HG03558 (cell line): Measurements from ENCODE around the gene DNTTIP2.
"Not testable (repeated sequence)": the region's sequence is repeated elsewhere in the genome, so short reads cannot be mapped to it uniquely, and the experiment has no call there.

ENCODE experiments used
- ATAC-seq: cut with Tn5 transposase; IDR thresholded peaks from one replicate; pipeline ENCODE4 v1.9.1; 2021; ENCODE audit warnings: moderate number of reproducible peaks; ENCODE audit not compliant: unreplicated experiment; ENCODE audit errors: extremely low read depth

Gene DNTTIP2, protein sequence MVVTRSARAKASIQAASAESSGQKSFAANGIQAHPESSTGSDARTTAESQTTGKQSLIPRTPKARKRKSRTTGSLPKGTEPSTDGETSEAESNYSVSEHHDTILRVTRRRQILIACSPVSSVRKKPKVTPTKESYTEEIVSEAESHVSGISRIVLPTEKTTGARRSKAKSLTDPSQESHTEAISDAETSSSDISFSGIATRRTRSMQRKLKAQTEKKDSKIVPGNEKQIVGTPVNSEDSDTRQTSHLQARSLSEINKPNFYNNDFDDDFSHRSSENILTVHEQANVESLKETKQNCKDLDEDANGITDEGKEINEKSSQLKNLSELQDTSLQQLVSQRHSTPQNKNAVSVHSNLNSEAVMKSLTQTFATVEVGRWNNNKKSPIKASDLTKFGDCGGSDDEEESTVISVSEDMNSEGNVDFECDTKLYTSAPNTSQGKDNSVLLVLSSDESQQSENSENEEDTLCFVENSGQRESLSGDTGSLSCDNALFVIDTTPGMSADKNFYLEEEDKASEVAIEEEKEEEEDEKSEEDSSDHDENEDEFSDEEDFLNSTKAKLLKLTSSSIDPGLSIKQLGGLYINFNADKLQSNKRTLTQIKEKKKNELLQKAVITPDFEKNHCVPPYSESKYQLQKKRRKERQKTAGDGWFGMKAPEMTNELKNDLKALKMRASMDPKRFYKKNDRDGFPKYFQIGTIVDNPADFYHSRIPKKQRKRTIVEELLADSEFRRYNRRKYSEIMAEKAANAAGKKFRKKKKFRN

DNA sequence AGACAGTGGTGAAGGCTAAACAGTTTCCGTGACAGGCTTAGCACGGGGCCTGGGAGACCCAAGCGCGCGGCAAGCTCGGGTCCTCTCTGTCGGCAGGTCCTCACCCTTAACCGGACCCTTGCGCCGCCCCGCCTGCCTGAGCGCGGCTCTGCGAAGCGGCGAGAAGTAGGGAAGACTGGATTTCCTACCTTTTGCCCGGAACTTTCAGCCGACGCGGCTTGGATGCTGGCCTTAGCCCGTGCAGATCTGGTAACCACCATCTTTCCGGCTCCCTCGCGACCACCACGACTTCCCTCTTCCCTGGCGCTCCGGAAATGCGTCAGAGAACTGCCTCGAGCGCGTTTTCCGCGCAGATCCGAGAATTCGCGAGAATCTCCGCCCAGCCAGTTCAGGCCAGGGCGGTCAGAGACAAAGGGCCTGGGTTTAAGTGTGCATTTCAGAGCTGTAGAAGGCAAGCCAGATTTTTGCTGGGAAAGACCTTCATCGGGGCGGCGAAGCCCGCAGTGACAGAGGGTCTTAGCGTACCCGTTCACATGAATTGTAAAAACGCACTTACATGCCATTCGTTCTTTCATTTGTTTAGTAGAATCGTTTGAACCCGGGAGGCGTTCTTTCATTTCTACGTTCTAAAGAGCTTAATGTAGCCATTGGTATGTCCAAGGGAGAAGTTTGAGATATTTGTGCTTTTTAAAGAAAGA lies at the start of gene DNTTIP2:
Gene DNTTIP2 (minus strand): TSS at position 318 of the 698 bp plus-strand sequence. CDS start 58 bp downstream, at position 260.
- ATAC-seq = peak; percentile 93

DNA sequence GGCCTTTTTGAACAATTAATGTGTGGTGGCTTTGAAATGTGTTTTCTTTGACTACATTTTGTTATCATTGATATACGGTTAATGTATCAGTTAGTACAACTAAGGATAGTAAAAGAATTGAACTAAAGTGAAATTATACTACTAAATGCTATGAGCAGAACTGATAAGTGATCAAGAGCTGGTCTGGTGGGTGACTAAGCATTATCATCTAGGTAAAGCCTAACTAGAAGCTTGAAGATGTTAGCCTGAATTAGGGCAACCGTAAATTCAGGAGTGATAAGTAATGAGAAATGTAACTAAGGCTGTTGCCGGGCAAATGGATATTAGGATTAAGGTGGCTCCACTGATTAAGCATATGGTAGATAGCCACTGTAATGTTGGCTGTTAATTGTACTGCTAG lies 46.2 kb upstream of the DNTTIP2 start:
- no peak for ATAC-seq

DNA sequence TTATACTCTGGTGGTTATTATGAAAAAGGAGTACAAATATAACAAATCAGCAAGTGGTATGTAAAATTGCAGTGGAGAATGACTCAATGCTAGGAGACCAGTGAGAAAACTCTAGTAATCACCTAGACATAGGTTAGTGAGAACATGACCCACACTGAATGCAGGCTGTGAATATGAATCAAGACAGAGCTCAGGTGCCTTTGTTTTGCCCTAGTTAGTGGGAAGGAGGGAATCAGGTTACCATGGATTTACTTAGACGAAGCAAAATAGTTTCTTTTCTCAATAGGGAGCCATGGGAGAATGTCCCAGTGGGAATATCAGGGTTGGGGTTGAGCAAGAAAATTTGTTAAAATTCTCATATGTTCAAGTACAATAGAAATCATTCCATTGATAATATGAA lies 40.8 kb upstream of the DNTTIP2 start:
- no peak for ATAC-seq

DNA sequence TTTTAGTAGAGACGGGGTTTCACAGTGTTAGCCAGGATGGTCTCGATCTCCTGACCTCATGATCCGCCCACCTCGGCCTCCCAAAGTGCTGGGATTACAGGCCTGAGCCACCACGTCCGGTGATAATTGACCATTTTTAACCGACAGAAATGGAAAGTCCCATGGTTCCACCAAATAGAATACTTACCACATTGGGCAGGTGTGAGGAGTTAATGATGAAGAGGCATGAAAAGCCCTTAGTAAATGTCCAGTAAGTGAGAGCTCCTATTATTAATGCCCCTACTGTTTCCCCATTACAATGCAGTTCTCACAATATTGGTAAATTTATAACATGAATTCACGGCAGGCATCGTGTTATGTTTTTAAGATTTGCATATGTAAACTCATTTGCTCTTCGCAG lies 38.3 kb upstream of the DNTTIP2 start:
- no peak for ATAC-seq

DNA sequence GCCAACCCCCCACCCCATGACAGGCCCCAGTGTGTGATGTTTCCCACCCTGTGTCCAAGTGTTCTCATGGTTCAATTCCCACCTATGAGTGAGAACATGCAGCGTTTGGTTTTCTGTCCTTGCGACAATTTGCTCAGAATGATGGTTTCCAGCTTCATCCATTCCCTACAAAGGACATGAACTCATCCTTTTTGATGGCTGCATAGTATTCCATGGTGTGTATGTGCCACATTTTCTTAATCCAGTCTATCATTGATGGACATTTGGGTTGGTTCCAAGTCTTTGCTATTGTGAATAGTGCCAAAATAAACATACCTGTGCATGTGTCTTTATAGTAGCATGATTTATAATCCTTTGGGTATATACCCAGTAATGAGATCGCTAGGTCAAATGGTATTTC lies 31.9 kb upstream of the DNTTIP2 start:
- ATAC-seq = not testable (repeated sequence)

DNA sequence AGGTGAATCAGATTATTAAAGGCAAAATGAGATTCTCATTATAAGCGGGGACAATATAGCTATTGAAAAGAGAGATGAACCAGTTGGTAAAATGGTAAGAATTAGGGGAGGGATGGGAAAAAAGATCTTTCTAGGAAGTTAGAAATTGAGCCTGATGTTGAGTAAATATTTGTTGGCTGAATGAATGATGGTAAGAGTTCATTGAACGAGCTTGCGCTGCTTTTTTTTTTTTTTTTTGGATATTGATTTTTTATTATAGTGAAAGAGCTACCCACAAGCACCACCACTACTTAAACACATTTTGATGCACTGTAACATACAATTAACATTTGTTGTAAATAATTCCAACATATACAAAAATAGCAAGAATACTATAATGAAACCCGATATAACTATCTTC lies 31.3 kb upstream of the DNTTIP2 start:
- no peak for ATAC-seq

DNA sequence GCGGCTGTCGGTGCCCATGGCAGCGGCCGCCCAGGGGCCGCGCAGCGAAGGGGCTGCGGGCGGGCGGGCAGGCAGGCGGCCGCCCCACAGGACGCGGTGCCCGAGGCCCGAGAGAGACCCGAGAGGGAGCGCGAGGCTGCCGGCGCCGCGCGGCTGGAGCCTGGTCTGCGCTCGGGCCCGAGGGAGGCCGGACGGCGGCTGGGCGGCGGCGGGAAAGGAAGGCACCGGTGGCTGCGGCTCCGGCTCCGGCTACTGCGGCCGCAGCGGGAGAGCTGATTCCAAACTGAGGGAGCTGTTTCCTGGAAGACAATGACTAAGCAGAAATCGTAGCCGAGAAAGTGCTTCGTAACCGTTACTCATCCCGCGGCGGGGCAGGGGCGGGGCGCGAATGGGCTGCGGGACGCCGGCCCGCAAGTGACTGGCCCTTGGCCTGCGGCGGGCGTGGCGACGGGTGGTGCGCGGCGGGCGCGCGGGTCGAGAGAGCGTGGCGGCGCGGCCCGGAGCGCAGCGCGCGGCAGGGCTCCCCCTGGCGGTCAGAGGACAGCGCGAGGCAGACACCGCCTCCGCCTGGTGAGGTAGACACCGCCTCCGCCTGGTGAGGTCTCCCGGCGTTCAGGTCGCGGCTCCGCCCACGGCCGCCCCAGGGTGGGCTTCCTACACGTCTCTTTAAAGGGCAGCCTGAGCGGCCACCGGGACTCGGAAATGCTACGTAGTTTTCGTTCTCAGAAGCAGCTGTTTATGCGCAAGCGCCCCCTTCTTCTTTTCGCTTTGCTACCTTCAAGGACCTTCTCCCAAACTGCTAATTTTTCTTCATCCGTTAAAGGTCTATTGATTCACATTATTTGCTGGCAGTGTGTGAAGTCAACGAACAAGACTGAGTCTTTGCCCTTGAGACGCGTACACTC lies 30.4 kb upstream of the DNTTIP2 start, which contains the start of gene GCLM:
Gene GCLM (minus strand): TSS at position 285 of the 905 bp plus-strand sequence. CDS start 267 bp downstream, at position 18.
- peak; percentile 89 for ATAC-seq

DNA sequence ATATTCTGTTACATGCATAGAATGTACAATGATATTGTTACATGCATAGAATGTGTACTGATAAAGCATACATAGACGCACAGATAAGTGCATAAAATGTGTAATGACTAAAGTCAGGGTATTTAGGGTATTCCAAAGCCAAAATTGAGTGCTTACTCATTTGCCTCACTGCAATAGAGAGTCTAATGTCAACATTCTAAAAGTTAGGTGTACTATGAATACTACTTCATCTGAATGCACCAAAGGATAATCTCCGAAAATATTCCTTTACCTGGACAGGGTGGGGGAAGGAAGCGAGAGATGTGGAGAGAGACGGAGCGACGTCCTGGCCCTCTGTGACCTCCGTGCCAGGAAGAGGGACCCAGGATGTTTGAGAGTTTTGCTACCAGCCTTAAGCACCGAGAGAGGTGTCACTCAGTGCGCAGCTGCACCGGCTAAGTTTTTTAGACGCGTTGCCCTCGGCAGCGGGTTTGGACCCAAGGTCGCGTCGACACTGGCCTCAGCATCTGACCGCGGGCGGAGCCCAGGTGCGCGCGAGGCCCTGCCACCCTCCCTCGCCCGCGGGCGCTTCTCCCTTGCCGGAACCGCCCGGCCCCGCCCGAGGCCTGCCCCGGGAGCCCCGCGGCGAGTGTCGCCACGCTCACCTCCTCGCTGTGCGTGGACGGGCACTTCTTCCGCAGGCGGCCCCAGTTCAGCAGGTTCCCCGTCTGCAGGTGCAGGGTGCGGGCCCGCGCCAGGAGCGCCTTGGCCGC lies 29.6 kb upstream of the DNTTIP2 start:
- ATAC-seq = peak; percentile 6

DNA sequence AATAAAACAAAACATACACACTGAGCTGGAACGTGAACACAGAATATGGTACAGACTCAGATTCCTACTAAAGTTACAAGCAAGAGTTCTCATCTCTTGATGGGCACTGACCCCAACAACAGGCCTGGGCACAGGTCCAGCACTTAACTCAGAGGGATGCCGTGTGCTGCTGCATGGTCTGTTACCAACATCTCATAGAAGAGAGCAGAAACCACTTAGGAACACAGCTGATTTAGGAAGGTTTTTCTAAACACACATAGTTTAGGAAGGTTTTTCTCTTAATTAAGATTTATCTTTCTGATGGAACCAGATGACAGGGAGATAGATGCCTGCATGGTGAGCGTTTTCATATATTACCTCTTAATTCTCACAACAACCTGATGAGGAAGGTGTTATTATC lies 28.7 kb upstream of the DNTTIP2 start:
- no peak for ATAC-seq

DNA sequence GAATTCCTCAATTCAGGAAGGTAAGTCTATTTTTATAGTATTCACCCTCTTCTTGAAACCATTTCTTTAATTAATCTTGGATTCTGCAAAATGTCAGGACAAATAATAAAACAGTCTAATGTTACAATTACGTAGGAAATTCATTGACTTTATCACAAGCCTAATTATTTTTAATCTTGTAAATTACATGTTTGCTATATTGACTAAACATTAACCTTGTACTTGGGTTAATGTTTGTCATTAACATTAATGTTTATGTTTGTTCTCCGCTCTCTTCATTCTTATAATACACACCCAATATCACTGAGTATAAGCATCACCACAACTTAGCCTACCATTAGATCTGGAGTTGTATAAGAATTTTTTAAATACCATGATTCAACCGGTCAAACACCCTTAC lies 27.5 kb upstream of the DNTTIP2 start:
- no peak for ATAC-seq

DNA sequence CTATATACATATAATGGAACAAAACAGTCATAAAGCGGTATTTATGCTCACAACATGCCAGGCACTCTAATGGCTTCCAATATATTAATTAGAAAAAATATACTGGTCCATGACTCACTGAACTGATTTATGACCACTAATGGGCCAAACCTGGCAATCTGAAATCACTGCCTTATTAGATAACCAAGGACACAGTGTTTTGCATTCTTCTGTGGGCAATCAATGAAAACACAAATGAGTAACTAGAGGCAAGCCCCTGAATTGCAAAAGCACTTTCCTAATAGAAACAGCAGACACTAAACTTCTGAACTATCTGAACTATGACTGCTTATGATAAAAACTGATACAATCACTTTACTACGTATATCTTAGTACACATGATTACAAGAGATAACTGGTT lies 26.7 kb upstream of the DNTTIP2 start:
- no peak for ATAC-seq

DNA sequence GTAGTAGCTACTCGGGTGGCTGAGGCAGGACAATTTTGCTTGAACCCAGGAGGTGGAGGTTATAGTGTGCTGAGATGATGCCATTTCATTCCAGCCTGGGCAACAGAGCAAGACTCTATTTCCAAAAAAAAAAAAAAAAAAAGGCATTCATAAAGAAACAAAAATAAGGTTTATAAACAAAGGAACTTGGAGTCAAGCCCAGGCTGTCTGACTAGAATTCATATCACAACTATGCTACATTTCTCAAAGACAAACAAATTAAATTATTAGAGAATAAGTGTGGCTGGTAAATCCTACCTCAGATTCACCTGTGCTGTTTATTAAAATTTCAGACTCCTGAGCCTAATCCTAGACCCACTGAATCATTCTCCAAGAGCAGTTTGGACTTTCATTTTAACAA lies 26.0 kb upstream of the DNTTIP2 start:
- no peak for ATAC-seq

DNA sequence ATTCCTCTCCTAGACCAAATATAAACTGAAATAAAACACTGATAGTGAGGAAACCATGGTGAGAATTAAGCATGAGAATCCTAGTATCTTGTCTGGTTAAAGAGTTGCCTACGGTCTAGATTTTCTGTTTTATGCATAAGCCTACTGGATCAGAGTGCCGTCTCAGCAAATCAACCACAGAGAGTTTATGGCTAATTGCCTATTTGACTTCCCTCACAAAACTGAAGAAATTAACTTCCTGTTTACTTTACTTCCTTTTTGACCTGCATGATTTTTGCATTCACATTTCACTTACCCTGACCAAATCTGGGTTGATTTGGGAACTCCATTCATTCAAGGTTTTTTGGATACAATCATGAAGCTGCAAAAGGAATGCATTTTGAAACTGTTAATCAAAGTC lies 25.2 kb upstream of the DNTTIP2 start:
- ATAC-seq = no peak

DNA sequence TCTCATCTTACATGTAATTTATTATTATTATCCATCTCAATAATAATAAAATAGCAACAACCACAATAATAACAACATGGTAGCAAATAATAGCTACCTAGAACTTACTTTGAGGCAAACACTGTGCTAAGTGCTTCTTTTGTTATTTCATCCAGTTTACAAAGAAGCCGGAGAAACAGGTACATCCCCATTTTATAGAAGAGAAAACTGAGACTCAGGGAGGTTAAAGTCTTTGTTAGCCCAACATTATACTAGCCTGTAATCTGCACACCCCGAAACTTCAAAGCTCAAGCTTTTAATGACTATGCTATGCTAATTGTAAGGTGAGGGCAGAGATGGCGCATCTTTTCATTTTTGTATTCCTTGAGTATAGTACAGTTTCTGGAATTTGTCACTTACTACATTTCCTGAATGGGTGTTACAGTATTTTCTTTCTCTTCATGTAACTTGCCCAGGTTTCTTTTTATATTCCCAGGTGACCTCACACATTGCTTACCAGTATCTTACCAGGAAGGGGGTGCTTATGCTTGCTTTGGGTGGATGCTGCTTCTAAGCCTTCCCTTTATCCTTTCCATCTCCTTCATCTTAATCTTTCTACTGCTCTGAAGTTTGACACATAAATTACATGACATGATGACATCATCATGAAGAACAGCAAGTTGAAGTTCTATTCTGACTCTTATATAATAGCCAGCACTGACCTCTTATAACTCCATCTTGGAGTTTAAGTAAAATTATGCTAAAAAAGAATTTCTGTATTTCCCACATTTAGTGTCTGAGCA lies 21.9 kb upstream of the DNTTIP2 start:
- no peak for ATAC-seq

DNA sequence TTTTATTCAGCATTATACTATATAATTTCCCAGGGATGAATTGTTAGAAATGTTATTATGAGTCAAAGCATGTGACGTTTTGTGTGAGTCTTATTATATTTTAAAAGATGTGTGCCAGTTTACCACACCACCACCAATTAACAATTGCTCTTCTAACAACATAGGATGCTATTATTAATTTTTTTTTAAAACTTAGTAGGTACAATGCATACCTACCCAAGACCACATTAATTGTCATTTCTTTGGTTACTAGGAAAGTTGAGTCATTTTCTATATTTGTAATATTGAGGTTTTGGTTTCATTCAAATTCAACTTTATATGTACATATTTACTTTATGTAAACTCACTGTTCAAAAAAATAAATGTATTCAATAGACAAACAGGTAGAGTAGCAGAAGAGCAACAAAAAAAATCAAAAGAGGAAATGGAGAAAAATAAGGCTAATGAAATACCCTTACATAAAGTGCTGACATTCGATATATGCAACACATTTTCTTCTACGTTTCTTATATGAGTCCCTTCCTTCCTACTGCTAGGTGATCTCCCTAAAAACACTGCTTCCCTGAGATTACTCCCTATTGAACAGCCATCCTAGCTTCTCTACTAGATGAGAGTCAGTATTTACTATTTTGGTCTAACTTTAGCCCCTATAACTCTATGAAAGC lies 20.7 kb upstream of the DNTTIP2 start:
- no peak for ATAC-seq

DNA sequence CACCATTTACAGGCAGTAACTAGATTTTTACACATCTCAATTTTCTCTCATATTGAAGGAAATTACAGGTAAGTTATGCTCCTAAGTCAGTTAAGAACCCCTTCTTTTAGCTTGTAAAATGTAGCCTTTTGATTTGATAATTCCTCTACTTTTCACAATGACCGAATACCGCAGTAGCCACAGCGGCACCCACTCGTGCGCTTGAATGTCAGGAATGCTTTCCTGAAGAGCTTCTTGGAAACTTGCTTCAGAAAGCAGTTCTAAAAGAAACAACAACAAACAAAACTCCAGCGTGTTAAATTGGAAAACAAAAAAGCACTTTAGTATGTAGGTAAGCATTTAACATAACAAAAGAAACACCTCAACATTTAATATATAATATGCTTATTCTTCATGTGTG lies 9.9 kb upstream of the DNTTIP2 start:
- ATAC-seq = no peak

DNA sequence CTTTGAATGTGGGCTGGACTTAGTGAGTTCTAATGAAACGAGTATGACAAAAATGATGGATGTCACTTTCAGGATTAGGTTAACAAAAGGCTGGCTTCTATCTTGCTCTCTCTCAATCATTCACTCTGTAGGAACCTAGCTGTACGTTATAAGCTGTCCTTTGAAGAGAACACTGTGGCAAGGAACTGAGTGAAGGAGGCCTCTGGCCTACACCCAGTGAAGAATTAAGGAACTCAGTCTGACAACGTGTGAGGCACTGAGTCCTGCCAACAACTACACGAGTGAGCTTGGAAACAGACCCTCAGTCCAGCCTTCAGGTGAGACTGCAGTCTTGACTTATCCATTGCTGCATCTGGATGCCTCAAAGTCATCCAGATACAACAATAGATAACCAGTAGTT lies 3.3 kb upstream of the DNTTIP2 start:
- ATAC-seq = no peak

DNA sequence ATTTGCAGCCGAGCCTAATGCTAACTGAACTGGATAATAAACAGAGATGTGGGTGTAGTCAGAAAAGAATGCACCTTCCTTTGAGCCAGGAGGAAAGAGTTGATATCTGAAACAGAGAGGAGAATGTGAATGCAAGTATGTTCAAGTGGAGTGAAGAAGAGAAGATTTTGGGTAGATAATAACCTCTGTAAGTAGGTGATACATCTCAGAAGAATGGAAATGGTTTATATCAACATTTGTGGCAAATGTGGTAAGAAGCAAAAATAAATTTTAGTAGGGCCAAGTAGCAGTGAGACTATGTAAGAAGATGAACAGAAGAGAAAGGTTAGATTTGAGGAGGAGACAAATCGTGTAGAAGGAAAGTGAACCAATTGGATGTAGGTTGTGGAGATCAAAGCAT lies 1.7 kb upstream of the DNTTIP2 start:
- ATAC-seq = no peak
